HEK293 (cell line): Measurements from ENCODE around the gene VPS13D.

Source experiments
- TCF7L2 ChIP-seq: IDR thresholded peaks from 2 replicates; pipeline ENCODE4 v1.6.1; 2011; ENCODE audit warnings: low read depth, mild to moderate bottlenecking, inconsistent platforms, low read length, moderate library complexity, borderline replicate concordance
- ZBTB26 ChIP-seq: fragments of 450-650 bp; formaldehyde crosslinking; optimal IDR thresholded peaks from 2 replicates; pipeline ENCODE3; 2016; ENCODE audit warnings: missing biosample characterization, mild to moderate bottlenecking, missing genetic modification characterization
- ZNF157 ChIP-seq: fragments of 450-650 bp; formaldehyde crosslinking; IDR thresholded peaks from 2 replicates; pipeline ENCODE4 v1.5.1; 2016; ENCODE audit warnings: missing biosample characterization, missing genetic modification characterization
- ZNF37A ChIP-seq: fragments of 450-650 bp; IDR thresholded peaks from 2 replicates; pipeline ENCODE4 v1.5.1; 2018; ENCODE audit warnings: missing biosample characterization, missing genetic modification characterization
- ZNF416 ChIP-seq: fragments of 450-650 bp; formaldehyde crosslinking; IDR thresholded peaks from 2 replicates; pipeline ENCODE4 v1.5.1; 2016; ENCODE audit warnings: missing biosample characterization, missing genetic modification characterization
- ZNF423 ChIP-seq: fragments of 450-650 bp; formaldehyde crosslinking; IDR thresholded peaks from 2 replicates; pipeline ENCODE4 v1.5.1; 2016; ENCODE audit warnings: missing biosample characterization, missing genetic modification characterization
- ZNF701 ChIP-seq: fragments of 450-650 bp; formaldehyde crosslinking; IDR thresholded peaks from 2 replicates; pipeline ENCODE4 v1.5.1; 2016; ENCODE audit warnings: missing biosample characterization, missing genetic modification characterization
- ZNF830 ChIP-seq: fragments of 450-650 bp; IDR thresholded peaks from 2 replicates; pipeline ENCODE4 v1.5.0; 2018; ENCODE audit warnings: missing biosample characterization, missing genetic modification characterization, low read depth, mild to moderate bottlenecking, moderate library complexity
- TF ChIP-seq, protein P1 (sequence below): fragments of 450-650 bp; formaldehyde crosslinking; IDR thresholded peaks from 2 replicates; pipeline ENCODE4 v1.5.1; 2016; ENCODE audit warnings: missing biosample characterization, missing genetic modification characterization
- TF ChIP-seq, protein P2 (sequence below): fragments of 450-650 bp; formaldehyde crosslinking; IDR thresholded peaks from 2 replicates; pipeline ENCODE4 v1.5.1; 2016; ENCODE audit warnings: missing biosample characterization, missing genetic modification characterization

DNA sequence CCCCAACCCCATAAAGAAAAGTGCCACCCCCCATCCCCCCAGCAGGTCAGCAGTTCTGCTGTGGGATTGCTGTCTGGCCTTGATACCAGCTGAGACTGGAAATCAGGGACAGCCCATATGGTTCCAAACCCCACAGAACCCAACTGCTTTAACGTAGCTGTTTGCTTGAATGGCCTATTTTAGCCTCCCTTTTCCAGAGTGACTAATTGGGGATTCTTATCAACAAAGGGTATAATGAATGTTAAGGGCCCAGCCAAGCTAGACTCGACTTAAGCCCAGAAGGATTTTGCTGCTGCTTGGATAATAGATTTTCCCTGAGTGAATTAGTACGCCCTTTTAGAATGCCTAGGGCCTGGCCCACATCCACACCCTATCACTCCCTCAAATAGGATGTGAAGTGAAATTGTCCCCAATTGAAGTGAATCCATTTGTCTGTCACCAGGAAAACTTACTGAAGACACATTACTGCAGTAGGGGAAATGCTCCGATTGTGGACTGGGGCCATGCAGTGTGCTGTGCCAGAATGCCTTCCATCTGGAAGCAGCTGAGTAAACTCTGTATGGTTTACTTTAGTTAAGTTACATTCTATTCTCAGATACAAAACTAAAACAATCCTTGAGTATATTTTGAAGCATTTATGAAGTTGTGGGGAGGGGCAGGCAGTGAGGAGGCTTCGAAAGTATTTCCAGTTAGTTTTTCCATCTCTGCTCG lies 231.2 kb downstream of the VPS13D start:
- TF ChIP-seq ZNF701 (tag by site-specific recombination) (no peak), ZBTB26 (tag by site-specific recombination) (no peak), ZNF37A (tag by site-specific recombination) (no peak), ZNF157 (tag by site-specific recombination) (no peak), ZNF423 (no peak), ZNF416 (tag by site-specific recombination) (no peak), ZNF830 (no peak), TCF7L2 (no peak)
- TF ChIP-seq, protein P1, sequence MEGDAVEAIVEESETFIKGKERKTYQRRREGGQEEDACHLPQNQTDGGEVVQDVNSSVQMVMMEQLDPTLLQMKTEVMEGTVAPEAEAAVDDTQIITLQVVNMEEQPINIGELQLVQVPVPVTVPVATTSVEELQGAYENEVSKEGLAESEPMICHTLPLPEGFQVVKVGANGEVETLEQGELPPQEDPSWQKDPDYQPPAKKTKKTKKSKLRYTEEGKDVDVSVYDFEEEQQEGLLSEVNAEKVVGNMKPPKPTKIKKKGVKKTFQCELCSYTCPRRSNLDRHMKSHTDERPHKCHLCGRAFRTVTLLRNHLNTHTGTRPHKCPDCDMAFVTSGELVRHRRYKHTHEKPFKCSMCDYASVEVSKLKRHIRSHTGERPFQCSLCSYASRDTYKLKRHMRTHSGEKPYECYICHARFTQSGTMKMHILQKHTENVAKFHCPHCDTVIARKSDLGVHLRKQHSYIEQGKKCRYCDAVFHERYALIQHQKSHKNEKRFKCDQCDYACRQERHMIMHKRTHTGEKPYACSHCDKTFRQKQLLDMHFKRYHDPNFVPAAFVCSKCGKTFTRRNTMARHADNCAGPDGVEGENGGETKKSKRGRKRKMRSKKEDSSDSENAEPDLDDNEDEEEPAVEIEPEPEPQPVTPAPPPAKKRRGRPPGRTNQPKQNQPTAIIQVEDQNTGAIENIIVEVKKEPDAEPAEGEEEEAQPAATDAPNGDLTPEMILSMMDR (tag by site-specific recombination), result no peak
- TF ChIP-seq, protein P2, sequence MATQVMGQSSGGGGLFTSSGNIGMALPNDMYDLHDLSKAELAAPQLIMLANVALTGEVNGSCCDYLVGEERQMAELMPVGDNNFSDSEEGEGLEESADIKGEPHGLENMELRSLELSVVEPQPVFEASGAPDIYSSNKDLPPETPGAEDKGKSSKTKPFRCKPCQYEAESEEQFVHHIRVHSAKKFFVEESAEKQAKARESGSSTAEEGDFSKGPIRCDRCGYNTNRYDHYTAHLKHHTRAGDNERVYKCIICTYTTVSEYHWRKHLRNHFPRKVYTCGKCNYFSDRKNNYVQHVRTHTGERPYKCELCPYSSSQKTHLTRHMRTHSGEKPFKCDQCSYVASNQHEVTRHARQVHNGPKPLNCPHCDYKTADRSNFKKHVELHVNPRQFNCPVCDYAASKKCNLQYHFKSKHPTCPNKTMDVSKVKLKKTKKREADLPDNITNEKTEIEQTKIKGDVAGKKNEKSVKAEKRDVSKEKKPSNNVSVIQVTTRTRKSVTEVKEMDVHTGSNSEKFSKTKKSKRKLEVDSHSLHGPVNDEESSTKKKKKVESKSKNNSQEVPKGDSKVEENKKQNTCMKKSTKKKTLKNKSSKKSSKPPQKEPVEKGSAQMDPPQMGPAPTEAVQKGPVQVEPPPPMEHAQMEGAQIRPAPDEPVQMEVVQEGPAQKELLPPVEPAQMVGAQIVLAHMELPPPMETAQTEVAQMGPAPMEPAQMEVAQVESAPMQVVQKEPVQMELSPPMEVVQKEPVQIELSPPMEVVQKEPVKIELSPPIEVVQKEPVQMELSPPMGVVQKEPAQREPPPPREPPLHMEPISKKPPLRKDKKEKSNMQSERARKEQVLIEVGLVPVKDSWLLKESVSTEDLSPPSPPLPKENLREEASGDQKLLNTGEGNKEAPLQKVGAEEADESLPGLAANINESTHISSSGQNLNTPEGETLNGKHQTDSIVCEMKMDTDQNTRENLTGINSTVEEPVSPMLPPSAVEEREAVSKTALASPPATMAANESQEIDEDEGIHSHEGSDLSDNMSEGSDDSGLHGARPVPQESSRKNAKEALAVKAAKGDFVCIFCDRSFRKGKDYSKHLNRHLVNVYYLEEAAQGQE (tag by site-specific recombination), result no peak
